ENCODE data around the gene LNPEP.

The LNPEP gene

GRCh38 chr5:97004423-97005060, 68.7 kb downstream of the LNPEP start:
- peak; percentile 14 for DNase-seq

DNA sequence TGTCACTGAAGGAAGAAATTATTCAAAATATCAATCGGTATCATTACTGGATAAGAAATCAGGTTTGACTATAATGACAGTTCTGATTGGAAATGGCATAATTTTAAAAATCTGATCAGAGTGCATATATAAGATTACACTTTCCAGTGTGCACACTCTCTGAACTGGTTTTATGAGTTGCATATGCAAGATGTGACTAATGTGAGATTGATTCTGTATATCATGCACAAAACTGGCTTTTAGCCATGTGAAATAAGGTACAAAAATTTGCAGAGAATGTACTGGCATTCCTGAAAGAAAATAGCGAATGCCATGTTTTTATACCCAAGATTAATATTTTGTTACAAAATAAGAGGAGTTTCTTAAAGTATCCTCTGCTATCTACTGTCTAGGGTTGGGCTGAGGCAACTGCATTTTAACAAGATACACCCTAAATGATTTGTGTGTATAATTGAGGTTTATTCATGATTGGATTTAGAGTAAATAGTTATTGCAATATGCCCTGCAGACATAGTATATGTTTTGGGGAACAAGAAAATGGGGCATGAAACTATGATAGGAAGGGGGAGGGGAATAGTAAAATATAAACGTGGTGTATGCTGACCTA, 70.7 kb downstream of the LNPEP start:
- DNase-seq, result peak; percentile 46

DNA sequence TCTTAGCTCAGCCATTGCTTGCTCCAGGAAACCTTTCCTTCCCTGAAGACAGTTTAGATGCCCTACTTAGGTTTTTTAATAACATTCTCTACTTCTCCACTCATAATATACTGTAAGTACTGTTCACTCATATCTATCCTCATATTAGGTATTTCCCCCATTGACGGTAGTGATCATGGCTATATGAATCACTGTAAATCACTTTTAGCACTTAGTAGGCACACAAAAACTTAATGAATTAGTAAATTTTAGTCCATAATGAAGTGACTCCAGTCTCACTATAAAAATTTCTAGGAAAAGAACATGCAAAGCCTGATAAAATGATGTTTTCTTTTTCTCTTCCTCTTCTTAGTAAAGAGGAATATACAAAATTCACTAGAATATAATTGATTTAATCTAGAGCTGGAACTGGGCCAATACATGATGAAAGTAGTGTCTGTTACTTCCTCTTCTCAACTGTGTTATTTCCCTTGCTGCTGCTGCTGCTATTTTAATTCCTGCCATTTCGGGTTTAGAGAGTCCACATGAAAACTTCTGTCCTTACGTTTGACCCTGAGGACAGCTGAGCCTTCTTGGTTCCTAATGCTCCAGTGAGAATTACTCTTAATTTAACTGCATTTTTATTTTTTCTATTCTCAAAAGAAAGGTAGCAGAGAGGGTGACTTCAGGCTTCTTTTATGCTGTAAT, 73.5 kb downstream of the LNPEP start:
- peak; percentile 8 for DNase-seq

- DNase-seq, result no peak
Observed at GRCh38 chr5:97009921-97010320, 74.0 kb downstream of the LNPEP start.

DNA sequence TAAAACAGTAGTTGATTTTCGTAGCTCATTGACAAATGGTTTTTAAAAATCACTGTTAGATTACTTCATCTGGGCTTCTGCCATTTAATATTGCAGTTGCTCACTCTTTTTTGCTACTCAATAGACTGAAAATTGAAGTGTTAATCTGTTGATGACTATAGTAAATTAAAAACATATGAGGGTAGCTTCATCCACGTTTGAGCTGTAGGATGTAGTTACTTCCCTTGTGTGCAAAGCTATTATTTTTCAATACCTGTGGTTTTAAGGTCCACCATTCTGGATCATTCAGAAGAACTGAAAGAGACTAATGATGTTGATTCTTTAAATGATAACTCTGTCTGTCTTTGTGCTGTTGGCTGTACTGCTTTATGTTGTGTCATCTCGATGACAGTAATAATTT, 74.7 kb downstream of the LNPEP start:
- DNase-seq, result peak; percentile 45

- no peak for DNase-seq
Observed at GRCh38 chr5:97011567-97011966, 75.7 kb downstream of the LNPEP start.

- peak; percentile 48 for DNase-seq
Observed at GRCh38 chr5:97019435-97020117, 83.7 kb downstream of the LNPEP start.

- DNase-seq, result no peak
Observed at GRCh38 chr5:97021416-97021815, 85.5 kb downstream of the LNPEP start.

- DNase-seq, result no peak
Observed at GRCh38 chr5:97022898-97023297, 87.0 kb downstream of the LNPEP start.

DNA sequence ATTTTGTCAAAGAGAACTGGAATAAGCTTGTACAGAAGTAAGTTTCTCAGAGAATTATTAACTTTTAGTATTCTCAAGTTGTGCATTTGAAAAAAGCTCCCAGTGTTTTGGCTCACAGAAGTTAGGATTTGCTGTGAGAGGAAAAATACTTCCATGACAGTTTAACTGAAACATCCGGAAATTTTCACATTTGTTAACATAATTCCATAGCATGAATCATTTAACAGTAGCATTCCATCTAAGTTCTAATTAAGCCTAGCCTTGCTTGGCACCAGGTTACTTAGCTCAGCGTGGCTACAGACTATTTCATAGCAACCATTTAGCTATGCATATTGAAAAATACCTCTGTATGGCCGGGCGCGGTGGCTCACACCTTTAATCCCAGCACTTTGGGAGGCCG, 90.8 kb downstream of the LNPEP start:
- DNase-seq, result peak; percentile 49

GRCh38 chr5:97037819-97038218, 101.9 kb downstream of the LNPEP start:
- DNase-seq, result no peak

- no peak for DNase-seq
Observed at GRCh38 chr5:97041239-97041638, 105.4 kb downstream of the LNPEP start.

DNA sequence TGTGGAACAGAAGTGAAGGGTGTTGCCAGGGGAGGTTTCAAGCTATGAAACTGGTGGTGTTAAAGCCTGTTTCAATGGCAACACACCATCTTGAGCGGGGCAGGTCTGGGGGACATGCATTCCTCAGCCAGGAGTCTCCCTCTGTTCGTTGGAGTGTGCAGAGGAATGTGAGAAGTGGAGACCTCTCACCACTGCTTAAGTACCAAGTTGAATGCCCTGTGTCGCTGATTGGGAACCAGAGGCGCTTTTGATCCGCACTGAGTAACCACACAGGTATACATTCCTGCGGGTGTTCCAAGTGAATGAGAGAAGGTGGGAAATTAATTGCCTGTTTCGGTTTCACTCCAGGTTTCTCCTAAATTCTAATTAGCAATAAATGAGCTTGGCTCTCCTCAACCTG, 107.1 kb downstream of the LNPEP start:
- DNase-seq, result no peak

- no peak for DNase-seq
Observed at GRCh38 chr5:97043511-97043910, 107.6 kb downstream of the LNPEP start.

- no peak for DNase-seq
Observed at GRCh38 chr5:97044052-97044451, 108.2 kb downstream of the LNPEP start.

DNA sequence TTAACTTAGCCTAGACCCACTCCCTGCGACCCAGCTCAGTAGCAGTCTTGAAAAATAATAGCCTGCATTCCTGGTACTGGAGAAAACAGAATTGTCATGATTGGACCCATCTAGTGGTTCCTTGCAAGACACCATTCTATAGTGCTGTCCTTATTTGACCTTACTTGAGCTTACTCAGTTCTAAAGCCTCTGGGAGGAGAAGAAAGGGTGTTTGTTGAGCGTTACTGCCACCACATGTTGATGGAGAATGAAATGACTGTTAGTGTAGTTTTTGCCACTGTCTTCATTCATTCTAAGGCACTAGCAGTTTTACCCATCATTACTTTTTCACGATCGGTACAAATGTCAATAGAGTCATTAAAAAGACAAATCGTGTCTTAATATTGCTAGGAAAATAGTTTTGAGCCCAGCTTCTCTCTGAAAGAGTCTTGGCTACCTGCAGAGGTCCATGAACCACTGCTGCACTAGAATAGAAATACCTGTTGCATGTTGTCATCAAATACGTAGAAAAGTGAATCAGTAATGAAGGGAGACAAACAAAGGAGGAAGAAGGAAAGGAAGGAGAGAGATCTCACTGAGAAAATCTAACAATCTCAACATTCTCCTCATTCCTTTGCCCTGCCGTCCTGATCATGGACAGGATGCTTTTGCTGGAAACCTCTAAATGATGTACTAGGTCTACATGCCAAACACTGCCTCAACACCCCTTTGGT, 110.5 kb downstream of the LNPEP start:
- peak; percentile 36 for DNase-seq

- no peak for DNase-seq
Observed at GRCh38 chr5:97047076-97047475, 111.2 kb downstream of the LNPEP start.

GRCh38 chr5:97049175-97049574, 113.3 kb downstream of the LNPEP start:
- DNase-seq, result no peak

GRCh38 chr5:97056263-97056662, 120.4 kb downstream of the LNPEP start:
- no peak for DNase-seq

- no peak for DNase-seq
Observed at GRCh38 chr5:97062046-97062445, 126.2 kb downstream of the LNPEP start.

DNA sequence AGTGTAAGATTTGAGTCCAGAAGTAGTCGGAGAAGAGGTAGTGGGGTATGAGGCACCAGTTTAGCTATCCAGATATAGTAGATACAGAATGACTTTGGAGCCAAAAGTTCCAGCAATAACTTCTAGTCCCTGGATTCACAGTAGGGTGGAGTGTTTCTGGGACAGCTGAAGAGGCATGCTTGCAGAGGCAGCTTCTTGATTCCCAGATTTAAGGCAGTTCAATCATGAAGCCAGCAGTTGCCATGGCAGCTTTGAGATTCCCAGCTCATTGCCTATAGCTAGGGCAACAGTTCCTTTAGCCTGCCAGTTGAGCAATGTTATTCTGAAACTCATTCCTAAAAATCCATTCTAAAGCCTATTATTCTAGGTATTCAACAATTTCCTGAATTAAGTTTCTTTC, 127.4 kb downstream of the LNPEP start:
- DNase-seq, result no peak

DNA sequence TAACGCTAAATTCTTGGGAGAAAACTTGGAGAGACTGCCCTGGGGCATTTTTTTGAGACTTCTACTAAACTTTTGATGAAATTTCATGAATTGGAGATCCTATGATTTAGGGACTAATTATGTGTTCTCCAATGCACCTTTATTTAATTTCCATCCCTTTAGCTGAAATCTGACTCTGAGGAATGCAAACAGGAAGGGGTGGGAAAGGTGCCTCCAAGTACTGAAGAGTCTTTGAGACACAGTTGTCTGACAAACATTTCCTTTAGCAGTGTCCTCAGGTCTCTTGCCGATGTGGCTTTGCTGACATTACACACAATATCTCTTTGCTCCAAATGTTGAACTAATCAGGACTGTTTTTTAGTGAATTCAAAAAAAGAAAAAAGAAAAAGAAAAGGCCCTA, 129.6 kb downstream of the LNPEP start:
- DNase-seq, result no peak

GRCh38 chr5:97067296-97067850, 131.5 kb downstream of the LNPEP start:
- DNase-seq, result no peak
